Keratinocyte (primary cell): ENCODE data around the gene CACNA2D4. TPM values are rescaled to one million over a fixed set of nuclear protein-coding genes. Genes with fewer than 3 reads are reported as not detected.
A peak's percentile ranks its signal among the peaks of the same experiment; 100 is the strongest.

ENCODE experiments used
- DNase-seq: peaks from one replicate; pipeline ENCODE4 v3.0.0-alpha.2; 2011; ENCODE audit warnings: low read depth, missing footprints, low spot score
- FAIRE-seq: peaks from 2 replicates; lab custom pipeline; 2011; peaks lifted over from hg19 to GRCh38; lab: Jason Lieb, UNC
- H2AFZ ChIP-seq: 2 replicates; pipeline ENCODE4 v1.6.0; 2012; ENCODE audit warnings: low read length, control low read depth, inconsistent platforms; ENCODE audit not compliant: control insufficient read depth
- H3K27ac ChIP-seq: 2 replicates; pipeline ENCODE4 v1.5.1; 2011; ENCODE audit warnings: low read length; ENCODE audit not compliant: control insufficient read depth, insufficient read depth
- H3K27me3 ChIP-seq: 3 replicates; pipeline ENCODE4 v1.6.0; 2011; ENCODE audit warnings: low read length; ENCODE audit not compliant: control insufficient read depth, insufficient read depth; ENCODE audit errors: extremely low read depth
- H3K36me3 ChIP-seq, 2 experiments: 2 replicates in 1 of 2; 3 replicates in 1 of 2; pipeline ENCODE4 v1.5.1; 2011; ENCODE audit warnings: low read length in 2 of 2, mild to moderate bottlenecking in 1 of 2; ENCODE audit not compliant: control insufficient read depth in 2 of 2, insufficient read depth in 2 of 2; ENCODE audit errors: extremely low read depth in 1 of 2
- H3K4me1 ChIP-seq: 3 replicates; pipeline ENCODE4 v1.5.1; 2011; ENCODE audit warnings: low read length; ENCODE audit not compliant: control insufficient read depth, insufficient read depth; ENCODE audit errors: extremely low read depth
- H3K4me2 ChIP-seq: 3 replicates; pipeline ENCODE4 v1.6.0; 2011; ENCODE audit warnings: low read depth, low read length; ENCODE audit not compliant: control insufficient read depth, insufficient read depth; ENCODE audit errors: extremely low read depth
- H3K4me3 ChIP-seq, 3 experiments: fragments of 200-600 bp in 1 of 3; sonication (generic) in 1 of 3; 2 replicates in 2 of 3; 3 replicates in 1 of 3; pipeline ENCODE4 v1.5.1; 2011 to 2016; ENCODE audit warnings: low read length in 3 of 3, mild to moderate bottlenecking in 3 of 3, control low read depth in 2 of 3, inconsistent platforms in 1 of 3, low read depth in 1 of 3, mixed read lengths in 1 of 3, mixed run types in 1 of 3, moderate library complexity in 1 of 3; ENCODE audit not compliant: control insufficient read depth in 2 of 3, insufficient read depth in 2 of 3; ENCODE audit errors: extremely low read depth in 1 of 3
- H3K79me2 ChIP-seq: 2 replicates; pipeline ENCODE4 v1.6.0; 2012; ENCODE audit warnings: low read length; ENCODE audit not compliant: control insufficient read depth, insufficient read depth
- H3K9ac ChIP-seq: 3 replicates; pipeline ENCODE4 v1.6.0; 2011; ENCODE audit warnings: low read length; ENCODE audit not compliant: control insufficient read depth, insufficient read depth; ENCODE audit errors: extremely low read depth
- H3K9me1 ChIP-seq: 3 replicates; pipeline ENCODE4 v1.6.0; 2011; ENCODE audit warnings: low read length; ENCODE audit not compliant: control insufficient read depth, insufficient read depth; ENCODE audit errors: extremely low read depth
- H3K9me3 ChIP-seq: 2 replicates; pipeline ENCODE4 v1.5.1; 2012; ENCODE audit warnings: low read depth, low read length; ENCODE audit not compliant: control insufficient read depth
- H4K20me1 ChIP-seq: 3 replicates; pipeline ENCODE4 v1.6.0; 2011; ENCODE audit warnings: low read length; ENCODE audit not compliant: control insufficient read depth, insufficient read depth; ENCODE audit errors: extremely low read depth
- CTCF ChIP-seq, 3 experiments: IDR thresholded peaks in 1 of 3; conservative IDR thresholded peaks in 1 of 3; optimal IDR thresholded peaks in 1 of 3; 2 replicates in 2 of 3; 3 replicates in 1 of 3; pipeline versions ENCODE3 to v1.5.1; 2011; ENCODE audit warnings: low read length in 3 of 3, mild to moderate bottlenecking in 3 of 3, moderate library complexity in 2 of 3, control low read depth in 1 of 3, inconsistent platforms in 1 of 3; ENCODE audit not compliant: insufficient read depth in 2 of 3; ENCODE audit errors: extremely low read depth in 1 of 3
- EZH2 ChIP-seq: IDR thresholded peaks from one replicate; pipeline ENCODE4 v1.6.1; 2012; ENCODE audit warnings: inconsistent platforms, mild to moderate bottlenecking, low read length, moderate library complexity
- dilution Hi-C: fragments of 300-500 bp; cut with MboI; formaldehyde crosslinking; loops from one replicate; pipeline ENCODE4 v1.7.0; 2020; ENCODE audit warnings: low sequenced_read_pairs; ENCODE audit not compliant: extremely low pct_ligation_motif_present
- polyA plus RNA-seq, 5 experiments: library from polyadenylated mRNA; depleted of rRNA in 3 of 5; stranded (reverse) in 3 of 5; stranded (forward) in 1 of 5; unstranded in 1 of 5; fragments of >200 nt; gene quantifications; 1 replicate in 1 of 5; 2 replicates in 3 of 5; 3 replicates in 1 of 5; pipeline versions ENCODE4 v1.2.1 to v1.2.3, GENCODE V29; 2011 to 2012; ENCODE audit warnings: missing spikeins in 2 of 5, low read depth in 1 of 5, low replicate concordance in 1 of 5

The CACNA2D4 gene
- polyA plus RNA-seq, 1 donor (not counting 4 experiments of a cell fraction or from before 2014, with no cell fraction given): 0.09 TPM

DNA sequence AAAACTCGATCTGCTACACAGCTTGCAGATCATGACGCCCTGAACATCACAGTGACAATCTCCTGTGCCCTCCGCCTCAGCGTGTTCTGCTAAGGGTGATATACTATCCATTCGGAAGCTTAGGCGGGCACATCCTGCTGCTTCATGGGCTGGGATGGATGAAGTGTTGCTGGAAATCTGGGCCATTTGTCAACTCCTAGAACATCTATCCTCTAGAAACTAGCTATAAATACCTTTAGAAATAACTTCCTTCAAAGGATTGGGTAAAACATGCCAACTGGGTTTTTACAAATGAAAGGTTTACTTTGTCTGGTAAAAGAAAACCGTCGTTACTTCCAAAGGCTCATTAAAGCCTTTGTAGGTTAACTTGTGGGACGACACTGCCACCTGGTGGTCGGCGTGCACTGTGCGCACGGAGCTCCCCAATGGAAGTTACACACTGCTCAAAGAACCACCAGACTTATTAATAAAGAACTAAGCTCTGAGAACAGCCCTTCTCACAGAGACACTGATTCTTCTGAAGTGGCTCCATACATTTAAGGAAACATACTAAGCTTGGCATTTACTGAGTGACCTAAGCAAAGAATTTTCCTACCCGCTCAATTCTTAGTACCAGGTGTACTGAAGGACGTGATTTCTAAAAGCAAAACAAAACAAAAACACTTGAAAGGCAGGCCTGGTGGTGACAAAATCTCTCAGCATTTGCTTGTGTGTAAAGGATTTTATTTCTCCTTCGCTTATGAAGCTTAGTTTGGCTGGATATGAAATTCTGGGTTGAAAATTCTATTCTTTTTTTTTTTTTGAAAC is 21.6 kb upstream of the CACNA2D4 start:
- TF ChIP-seq EZH2 (no peak), CTCF (optimal IDR thresholded peaks at IDR 0.05 in 1 of 3, IDR thresholded peaks at IDR 0.05 in 1 of 3, conservative IDR thresholded peaks at IDR 0.05 in 1 of 3; ENCODE audit: extremely low read depth in 1 of 3, insufficient read depth in 2 of 3, low read length in 3 of 3) (peak; percentile 88 to 94 (median 93))
- dilution Hi-C loops: no loop called here
- H3K4me3 ChIP-seq: no peak overlapping the region
- no peaks in the 10 kb centered on the region for H3K79me2 ChIP-seq
- H3K27me3 ChIP-seq: no peaks in the 10 kb centered on the region
- H3K9me1 ChIP-seq: no peaks in the 10 kb centered on the region
- DNase-seq (peak; percentile 25), FAIRE-seq (peak; percentile 90)
- no peak overlapping the region for H2AFZ ChIP-seq
- no peaks in the 10 kb centered on the region for H4K20me1 ChIP-seq
- H3K4me1 ChIP-seq: no peaks in the 10 kb centered on the region
- no peaks in the 10 kb centered on the region for H3K36me3 ChIP-seq
- H3K27ac ChIP-seq: no peak overlapping the region
- no peak overlapping the region for H3K9ac ChIP-seq
- no peaks in the 10 kb centered on the region for H3K9me3 ChIP-seq
- H3K4me2 ChIP-seq: no peak overlapping the region

- Histone ChIP-seq H3K9ac (no peak overlapping the region), H3K4me1 (no peaks in the 10 kb centered on the region), H3K79me2 (no peaks in the 10 kb centered on the region), H3K4me3 (no peak overlapping the region), H2AFZ (no peak overlapping the region), H3K27me3 (no peaks in the 10 kb centered on the region), H3K4me2 (no peak overlapping the region), H3K9me3 (no peaks in the 10 kb centered on the region), H3K27ac (no peak overlapping the region), H3K36me3 (no peaks in the 10 kb centered on the region), H3K9me1 (no peaks in the 10 kb centered on the region), H4K20me1 (no peaks in the 10 kb centered on the region)
- no peak for DNase-seq
- dilution Hi-C loops: no loop called here
- no peak for FAIRE-seq
- no peak for TF ChIP-seq EZH2
- no peak for TF ChIP-seq CTCF (optimal IDR thresholded peaks at IDR 0.05 in 1 of 3, IDR thresholded peaks at IDR 0.05 in 1 of 3, conservative IDR thresholded peaks at IDR 0.05 in 1 of 3; ENCODE audit: extremely low read depth in 1 of 3, insufficient read depth in 2 of 3, low read length in 3 of 3)
Measured at GRCh38 chr12:1939331-1939730, 20.9 kb upstream of the CACNA2D4 start.
